ENCODE results near the gene RBP5. TPM values are rescaled to one million over a fixed set of nuclear protein-coding genes. Genes with fewer than 3 reads are reported as not detected.
A peak's percentile ranks its signal among the peaks of the same experiment; 100 is the strongest.

RBP5 gene
- total RNA-seq, 1 donor from 2014 or later, result 1.1 TPM

DNA sequence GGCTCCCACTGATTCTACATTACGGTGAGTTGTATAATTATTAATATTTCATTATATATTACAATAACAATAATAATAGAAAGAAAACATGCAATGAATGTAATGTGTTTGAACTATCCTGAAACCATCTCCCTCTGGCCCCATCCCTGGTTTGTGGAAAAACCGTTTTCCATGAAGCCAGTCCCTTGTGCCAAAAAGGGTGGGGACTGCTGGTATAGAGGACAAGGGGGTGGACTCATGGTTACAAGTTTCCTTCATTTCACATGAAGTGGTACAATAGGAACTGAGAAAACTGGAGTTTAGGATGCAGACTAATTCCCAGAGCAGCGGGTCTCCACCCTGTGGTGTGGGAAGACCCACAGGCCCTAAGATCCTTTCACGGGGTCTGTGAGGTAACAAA, 16.6 kb downstream of the RBP5 start:
- intact Hi-C loops (cut with DNase I), result no loop called here
- TF ChIP-seq, protein P1, sequence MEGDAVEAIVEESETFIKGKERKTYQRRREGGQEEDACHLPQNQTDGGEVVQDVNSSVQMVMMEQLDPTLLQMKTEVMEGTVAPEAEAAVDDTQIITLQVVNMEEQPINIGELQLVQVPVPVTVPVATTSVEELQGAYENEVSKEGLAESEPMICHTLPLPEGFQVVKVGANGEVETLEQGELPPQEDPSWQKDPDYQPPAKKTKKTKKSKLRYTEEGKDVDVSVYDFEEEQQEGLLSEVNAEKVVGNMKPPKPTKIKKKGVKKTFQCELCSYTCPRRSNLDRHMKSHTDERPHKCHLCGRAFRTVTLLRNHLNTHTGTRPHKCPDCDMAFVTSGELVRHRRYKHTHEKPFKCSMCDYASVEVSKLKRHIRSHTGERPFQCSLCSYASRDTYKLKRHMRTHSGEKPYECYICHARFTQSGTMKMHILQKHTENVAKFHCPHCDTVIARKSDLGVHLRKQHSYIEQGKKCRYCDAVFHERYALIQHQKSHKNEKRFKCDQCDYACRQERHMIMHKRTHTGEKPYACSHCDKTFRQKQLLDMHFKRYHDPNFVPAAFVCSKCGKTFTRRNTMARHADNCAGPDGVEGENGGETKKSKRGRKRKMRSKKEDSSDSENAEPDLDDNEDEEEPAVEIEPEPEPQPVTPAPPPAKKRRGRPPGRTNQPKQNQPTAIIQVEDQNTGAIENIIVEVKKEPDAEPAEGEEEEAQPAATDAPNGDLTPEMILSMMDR (IDR thresholded peaks at IDR 0.05), result no peak

DNA sequence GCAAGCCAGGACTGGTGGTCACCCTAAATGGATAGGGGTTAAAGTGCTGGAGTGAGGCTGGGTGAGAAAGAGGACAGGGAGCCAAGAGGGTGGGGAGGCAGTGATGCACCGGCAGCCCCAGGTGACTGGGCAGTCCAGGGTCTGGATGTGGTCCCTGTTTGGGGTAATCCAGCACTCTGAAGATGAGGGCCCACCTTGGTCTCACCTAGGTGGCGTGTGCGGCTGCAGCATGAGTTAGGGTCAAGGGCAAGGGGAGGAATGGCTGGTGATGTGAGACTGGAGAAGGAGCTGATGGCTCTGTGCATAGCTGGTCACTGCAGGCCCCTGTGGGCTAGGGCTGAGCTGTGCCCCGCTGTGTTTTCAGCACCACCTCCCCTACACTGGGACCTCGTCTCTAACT, 18.0 kb downstream of the RBP5 start:
- intact Hi-C loops (cut with DNase I), result no loop called here
- H3K27ac ChIP-seq, result no peak overlapping the region
- peaks cover 42% of the 10 kb centered on the region for H3K4me1 ChIP-seq
- TF ChIP-seq, protein P1 (IDR thresholded peaks at IDR 0.05), result no peak
- DNase-seq (no peak), ATAC-seq (no peak)
- H3K27me3 ChIP-seq (ENCODE audit: low read depth), result no peaks in the 10 kb centered on the region
- no peak overlapping the region for H3K4me3 ChIP-seq
- no peaks in the 10 kb centered on the region for H3K9me3 ChIP-seq
- peaks cover 5% of the 10 kb centered on the region for H3K36me3 ChIP-seq

More for the DNA sequence above, 16.6 kb downstream of the RBP5 start:
- H3K27ac ChIP-seq, result no peak overlapping the region
- no peaks in the 10 kb centered on the region for H3K9me3 ChIP-seq
- peaks cover 31% of the 10 kb centered on the region for H3K4me1 ChIP-seq
- DNase-seq (no peak), ATAC-seq (no peak)
- peaks cover 13% of the 10 kb centered on the region for H3K36me3 ChIP-seq
- H3K27me3 ChIP-seq (ENCODE audit: low read depth), result no peaks in the 10 kb centered on the region
- H3K4me3 ChIP-seq, result no peak overlapping the region

DNA sequence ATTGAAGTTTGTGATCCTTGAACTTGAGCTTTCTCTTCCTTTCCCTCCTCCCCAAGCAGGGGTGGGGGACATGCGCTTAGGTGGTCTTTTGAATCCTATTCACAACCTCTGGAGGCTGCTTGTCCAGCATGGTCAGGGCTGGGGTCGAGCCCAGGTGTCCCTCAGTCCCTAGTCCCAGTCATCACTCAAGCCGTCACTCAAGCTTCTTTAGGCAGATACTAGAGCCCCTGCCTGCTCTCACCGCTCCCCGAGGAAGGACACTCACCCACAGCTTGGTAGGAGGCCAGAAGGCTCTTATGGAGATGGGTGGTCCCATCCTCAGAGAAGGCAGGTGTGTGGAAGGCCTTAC, 19.1 kb downstream of the RBP5 start:
- DNase-seq, result no peak
- Histone ChIP-seq H3K27ac (peak overlapping the region; percentile 96), H3K36me3 (peaks cover 4% of the 10 kb centered on the region), H3K4me3 (peak overlapping the region; percentile 73), H3K4me1 (peaks cover 42% of the 10 kb centered on the region), H3K9me3 (no peaks in the 10 kb centered on the region), H3K27me3 (ENCODE audit: low read depth) (no peaks in the 10 kb centered on the region)
- TF ChIP-seq, protein P1 (IDR thresholded peaks at IDR 0.05), result no peak
- no peak for ATAC-seq
- intact Hi-C loops (cut with DNase I), result no loop called here

DNA sequence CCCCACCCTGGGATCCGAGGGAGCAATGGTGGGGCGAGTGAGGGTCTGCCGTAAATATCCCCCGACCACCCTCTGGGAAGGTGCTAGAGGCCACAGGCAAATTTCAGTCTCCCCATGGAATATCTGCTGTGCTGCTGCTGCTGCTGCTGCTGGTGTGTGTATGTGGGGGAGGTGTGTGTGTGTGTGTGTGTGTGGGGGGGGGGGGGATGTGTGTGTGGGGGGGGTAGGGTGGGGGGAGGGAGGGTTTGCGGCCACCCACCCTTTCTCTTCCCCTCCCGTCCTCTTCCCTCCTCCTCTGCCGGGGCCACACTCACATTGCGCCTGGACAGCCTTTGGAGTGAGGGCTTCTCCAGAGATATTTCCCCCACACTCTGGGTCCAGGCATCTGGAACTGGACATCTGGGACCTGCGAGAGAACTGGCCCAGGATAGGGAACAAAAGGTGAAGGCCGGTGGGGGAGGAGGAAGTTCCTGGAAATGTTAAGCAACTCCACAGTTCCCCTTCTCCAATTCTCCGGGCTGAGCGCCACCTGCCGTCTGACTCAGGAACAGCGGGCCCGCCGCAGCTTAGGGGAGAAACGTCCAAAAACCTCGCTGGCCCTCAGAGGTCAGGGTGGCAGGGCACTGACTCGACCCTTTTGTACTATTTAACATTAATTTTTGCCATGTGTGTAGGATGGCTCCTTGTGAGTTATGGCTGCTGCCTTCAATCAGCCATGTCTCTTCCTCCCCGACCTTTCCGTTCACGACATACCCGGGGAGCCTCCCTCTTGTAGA, 19.7 kb downstream of the RBP5 start, which contains the start of gene C1RL:
Gene C1RL (minus strand): TSS at position 419 of the 776 bp plus-strand sequence. CDS start 34 bp downstream, at position 385.
- ATAC-seq (peak; percentile 83 to 91), DNase-seq (peak; percentile 92)
- Histone ChIP-seq H3K27ac (peak within 1 kb of the TSS; percentile 96), H3K27me3 (ENCODE audit: low read depth) (no peaks in the 10 kb centered on the region), H3K4me1 (peaks cover 42% of the 10 kb centered on the region), H3K4me3 (peak within 1 kb of the TSS; percentile 73), H3K9me3 (no peaks in the 10 kb centered on the region), H3K36me3 (peaks cover 9% of the 10 kb centered on the region)
- intact Hi-C loops (cut with DNase I), result no loop called here
- TF ChIP-seq, protein P1 (IDR thresholded peaks at IDR 0.05), result peak; percentile 99

DNA sequence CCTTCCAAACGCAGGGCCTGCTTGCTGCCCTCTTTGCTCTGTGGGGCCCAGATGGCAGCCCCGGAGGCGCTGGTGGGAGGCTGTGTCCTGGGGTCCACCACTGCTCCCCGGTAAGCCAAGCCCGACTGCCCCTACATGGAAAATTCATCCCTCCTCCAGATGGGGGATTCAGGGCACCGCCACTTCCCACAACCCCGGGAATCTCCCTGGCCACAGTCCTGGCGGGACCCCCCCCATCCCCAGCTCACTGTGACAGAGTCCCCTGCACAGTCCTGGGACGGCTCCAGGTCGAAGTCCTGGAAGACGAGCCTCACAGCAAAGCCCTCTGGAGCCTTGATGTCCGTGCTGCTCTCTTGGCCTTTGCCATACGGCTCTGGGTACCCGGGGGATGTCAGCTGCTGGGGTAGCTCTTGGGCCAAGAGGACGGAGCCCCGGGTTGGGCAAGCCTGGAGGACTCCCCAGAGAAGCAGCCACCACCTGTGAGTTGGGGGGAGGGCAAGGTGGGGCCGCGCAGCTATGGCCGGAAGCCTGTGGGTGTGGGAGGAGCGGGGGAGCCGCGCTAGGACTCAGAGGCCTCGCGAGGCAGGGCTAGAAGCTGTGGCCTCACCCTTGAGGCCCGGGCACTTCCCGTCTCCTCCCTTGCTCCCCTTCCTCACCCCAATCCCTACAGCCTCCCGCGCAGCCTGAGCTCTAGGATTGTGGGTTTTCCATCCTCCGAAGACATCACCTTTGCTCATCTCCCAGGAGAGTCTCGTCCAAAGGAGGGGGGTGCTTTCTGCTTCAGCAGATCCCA, 20.5 kb downstream of the RBP5 start:
- peaks cover 17% of the 10 kb centered on the region for H3K36me3 ChIP-seq
- peak overlapping the region; percentile 73 for H3K4me3 ChIP-seq
- intact Hi-C loops (cut with DNase I), result no loop called here
- H3K4me1 ChIP-seq, result peaks cover 38% of the 10 kb centered on the region
- H3K27ac ChIP-seq, result peak overlapping the region; percentile 96
- ATAC-seq (peak; percentile 93 to 95), DNase-seq (peak; percentile 93)
- no peaks in the 10 kb centered on the region for H3K27me3 ChIP-seq (ENCODE audit: low read depth)
- TF ChIP-seq, protein P1 (IDR thresholded peaks at IDR 0.05), result no peak
- no peaks in the 10 kb centered on the region for H3K9me3 ChIP-seq
